ENCODE data around the gene PPAN. TPM values are rescaled to one million over a fixed set of nuclear protein-coding genes. Genes with fewer than 3 reads are reported as not detected.

Gene PPAN
- total and polyA plus RNA-seq, 2 experiments from 2014 or later = 44.2 to 47.0 TPM

GRCh38 chr19:10086591-10087192, 19.5 kb upstream of the PPAN start:
- no peaks in the 10 kb centered on the region for H3K9me3 ChIP-seq (ENCODE audit: low read depth)
- peak overlapping the region; percentile 90 for H2AFZ ChIP-seq
- no peaks in the 10 kb centered on the region for H3K79me2 ChIP-seq (ENCODE audit: insufficient read depth)
- H3K4me2 ChIP-seq (ENCODE audit: unreplicated experiment) = peak overlapping the region; percentile 96
- no peaks in the 10 kb centered on the region for H3K4me1 ChIP-seq (ENCODE audit: insufficient read depth)
- TF ChIP-seq EZH2 (IDR thresholded peaks at IDR 0.05; ENCODE audit: insufficient read depth, poor library complexity, severe bottlenecking) = no peak
- no peak for TF ChIP-seq EZH2phosphoT487 (IDR thresholded peaks at IDR 0.05; ENCODE audit: insufficient read depth, low read depth)
- H3K27ac ChIP-seq = no peak overlapping the region
- peak overlapping the region; percentile 91 for H3K9ac ChIP-seq
- no peaks in the 10 kb centered on the region for H3K36me3 ChIP-seq (ENCODE audit: low read depth)
- H3F3A ChIP-seq (ENCODE audit: insufficient read depth) = no peaks in the 10 kb centered on the region
- H4K20me1 ChIP-seq (ENCODE audit: insufficient read depth) = no peaks in the 10 kb centered on the region
- no peaks in the 10 kb centered on the region for H3K27me3 ChIP-seq (replicated peaks; ENCODE audit: insufficient read depth)
- 12 to 21% methylated on average over 25 to 43 of the region's 43 CpGs for WGBS, 2 experiments (ENCODE audit: low coverage in 1 of 2, low lambda C conversion rate in 2 of 2, missing lambda C conversion rate in 2 of 2)
- in situ Hi-C loops (cut with MboI) = no loop called here
- H3K4me3 ChIP-seq = peak overlapping the region; percentile 95
- peak; percentile 42 for DNase-seq
- H3K9me2 ChIP-seq (ENCODE audit: insufficient read depth) = no peaks in the 10 kb centered on the region

- H3K4me3 ChIP-seq = peak overlapping the region; percentile 95
- no peak for TF ChIP-seq EZH2 (IDR thresholded peaks at IDR 0.05; ENCODE audit: insufficient read depth, poor library complexity, severe bottlenecking)
- TF ChIP-seq EZH2phosphoT487 (IDR thresholded peaks at IDR 0.05; ENCODE audit: insufficient read depth, low read depth) = no peak
- peak overlapping the region; percentile 96 for H3K4me2 ChIP-seq (ENCODE audit: unreplicated experiment)
- 88 to 89% methylated on average over 18 of the region's 18 CpGs for WGBS, 2 experiments (ENCODE audit: low coverage in 1 of 2, low lambda C conversion rate in 2 of 2, missing lambda C conversion rate in 2 of 2)
- no peaks in the 10 kb centered on the region for H3K9me3 ChIP-seq (ENCODE audit: low read depth)
- DNase-seq = no peak
- H3K27ac ChIP-seq = no peak overlapping the region
- H4K20me1 ChIP-seq (ENCODE audit: insufficient read depth) = no peaks in the 10 kb centered on the region
- H3K36me3 ChIP-seq (ENCODE audit: low read depth) = no peaks in the 10 kb centered on the region
- no peak overlapping the region for H2AFZ ChIP-seq
- H3F3A ChIP-seq (ENCODE audit: insufficient read depth) = no peaks in the 10 kb centered on the region
- in situ Hi-C loops (cut with MboI) = no loop called here
- no peaks in the 10 kb centered on the region for H3K27me3 ChIP-seq (replicated peaks; ENCODE audit: insufficient read depth)
- no peaks in the 10 kb centered on the region for H3K79me2 ChIP-seq (ENCODE audit: insufficient read depth)
- H3K4me1 ChIP-seq (ENCODE audit: insufficient read depth) = no peaks in the 10 kb centered on the region
- H3K9me2 ChIP-seq (ENCODE audit: insufficient read depth) = no peaks in the 10 kb centered on the region
- no peak overlapping the region for H3K9ac ChIP-seq
Observed at GRCh38 chr19:10087296-10088061, 18.7 kb upstream of the PPAN start.

- no peaks in the 10 kb centered on the region for H3K9me2 ChIP-seq (ENCODE audit: insufficient read depth)
- WGBS, 2 experiments (ENCODE audit: low coverage in 1 of 2, low lambda C conversion rate in 2 of 2, missing lambda C conversion rate in 2 of 2) = 84 to 93% methylated on average over 6 of the region's 6 CpGs
- H3K9me3 ChIP-seq (ENCODE audit: low read depth) = no peaks in the 10 kb centered on the region
Observed at GRCh38 chr19:10088949-10089554, 17.1 kb upstream of the PPAN start.

GRCh38 chr19:10089801-10090375, 16.3 kb upstream of the PPAN start:
- Histone ChIP-seq H3K4me2 (ENCODE audit: unreplicated experiment) (no peak overlapping the region), H3K27ac (no peak overlapping the region), H3F3A (ENCODE audit: insufficient read depth) (peaks cover under 1% of the 10 kb centered on the region; the same call in 1 of the 2 replicates), H3K4me1 (ENCODE audit: insufficient read depth) (no peaks in the 10 kb centered on the region), H4K20me1 (ENCODE audit: insufficient read depth) (no peaks in the 10 kb centered on the region), H3K36me3 (ENCODE audit: low read depth) (no peaks in the 10 kb centered on the region; the same call in 1 of the 2 replicates), H3K9me3 (ENCODE audit: low read depth) (no peaks in the 10 kb centered on the region), H3K4me3 (no peak overlapping the region), H3K27me3 (replicated peaks; ENCODE audit: insufficient read depth) (no peaks in the 10 kb centered on the region), H2AFZ (no peak overlapping the region), H3K9ac (no peak overlapping the region), H3K79me2 (ENCODE audit: insufficient read depth) (no peaks in the 10 kb centered on the region), H3K9me2 (ENCODE audit: insufficient read depth) (no peaks in the 10 kb centered on the region)
- WGBS, 2 experiments (ENCODE audit: low coverage in 1 of 2, low lambda C conversion rate in 2 of 2, missing lambda C conversion rate in 2 of 2) = 70 to 77% methylated on average over 15 of the region's 15 CpGs
- no peak for TF ChIP-seq EZH2phosphoT487 (IDR thresholded peaks at IDR 0.05; ENCODE audit: insufficient read depth, low read depth)
- no peak for TF ChIP-seq EZH2 (IDR thresholded peaks at IDR 0.05; ENCODE audit: insufficient read depth, poor library complexity, severe bottlenecking)
- DNase-seq = no peak
- in situ Hi-C loops (cut with MboI) = no loop called here

More at GRCh38 chr19:10088949-10089554, 17.1 kb upstream of the PPAN start:
- Histone ChIP-seq H3K36me3 (ENCODE audit: low read depth) (no peaks in the 10 kb centered on the region; the same call in 1 of the 2 replicates), H3K27me3 (replicated peaks; ENCODE audit: insufficient read depth) (no peaks in the 10 kb centered on the region), H2AFZ (no peak overlapping the region), H4K20me1 (ENCODE audit: insufficient read depth) (no peaks in the 10 kb centered on the region), H3K9ac (no peak overlapping the region), H3K4me2 (ENCODE audit: unreplicated experiment) (no peak overlapping the region), H3K27ac (no peak overlapping the region), H3K4me1 (ENCODE audit: insufficient read depth) (no peaks in the 10 kb centered on the region), H3F3A (ENCODE audit: insufficient read depth) (no peaks in the 10 kb centered on the region), H3K79me2 (ENCODE audit: insufficient read depth) (no peaks in the 10 kb centered on the region), H3K4me3 (no peak overlapping the region)
- in situ Hi-C loops (cut with MboI) = no loop called here
- no peak for DNase-seq
- no peak for TF ChIP-seq EZH2phosphoT487 (IDR thresholded peaks at IDR 0.05; ENCODE audit: insufficient read depth, low read depth)
